GM21825 (cell line): Measurements from ENCODE around the gene CACNA1D.
"Not testable (repeated sequence)": the region's sequence is repeated elsewhere in the genome, so short reads cannot be mapped to it uniquely, and the experiment has no call there.

ENCODE experiments used
- ATAC-seq: cut with Tn5 transposase; IDR thresholded peaks from one replicate; pipeline ENCODE4 v1.9.1; 2021; ENCODE audit warnings: mild to moderate bottlenecking, moderate library complexity; ENCODE audit not compliant: unreplicated experiment

CACNA1D gene

DNA sequence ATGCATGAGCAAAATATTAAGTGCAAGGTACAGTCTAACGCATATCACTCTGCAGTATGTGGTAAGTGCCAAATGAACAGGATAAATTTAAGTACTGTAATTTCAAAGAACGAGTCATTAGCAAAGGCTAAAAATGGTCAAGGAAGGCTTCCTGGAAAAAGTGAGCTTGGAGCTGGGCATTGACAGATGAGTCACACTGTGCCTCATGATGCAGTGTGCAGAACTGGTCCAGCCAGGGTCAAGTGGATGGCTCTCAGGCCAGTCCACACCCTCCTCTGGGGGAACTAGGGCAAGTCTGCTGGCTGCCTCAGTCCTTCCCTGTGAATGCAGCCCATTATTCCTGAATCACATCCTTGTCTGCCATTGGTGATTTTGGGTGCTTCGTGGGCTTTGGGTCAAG is 76.3 kb downstream of the CACNA1D start:
- no peak for ATAC-seq

DNA sequence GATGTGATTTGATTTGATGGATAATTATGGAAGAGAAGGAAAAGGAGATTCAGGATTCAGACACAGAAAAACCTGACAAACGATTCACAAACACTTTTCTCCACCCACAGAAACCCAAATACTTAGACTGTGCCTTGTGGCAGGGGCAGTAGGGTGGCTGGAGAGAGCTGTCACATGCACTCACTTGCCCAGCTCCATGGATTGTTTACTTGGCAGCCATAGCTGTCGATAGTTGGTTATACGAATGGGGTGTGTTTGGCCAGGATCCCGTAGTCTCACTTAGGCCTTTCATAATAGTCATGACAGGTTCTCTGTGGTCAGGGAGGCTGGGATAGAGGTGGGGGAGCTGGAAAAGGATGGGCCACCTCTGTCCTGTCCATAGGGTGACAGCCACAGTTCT is 76.9 kb downstream of the CACNA1D start:
- ATAC-seq = no peak

DNA sequence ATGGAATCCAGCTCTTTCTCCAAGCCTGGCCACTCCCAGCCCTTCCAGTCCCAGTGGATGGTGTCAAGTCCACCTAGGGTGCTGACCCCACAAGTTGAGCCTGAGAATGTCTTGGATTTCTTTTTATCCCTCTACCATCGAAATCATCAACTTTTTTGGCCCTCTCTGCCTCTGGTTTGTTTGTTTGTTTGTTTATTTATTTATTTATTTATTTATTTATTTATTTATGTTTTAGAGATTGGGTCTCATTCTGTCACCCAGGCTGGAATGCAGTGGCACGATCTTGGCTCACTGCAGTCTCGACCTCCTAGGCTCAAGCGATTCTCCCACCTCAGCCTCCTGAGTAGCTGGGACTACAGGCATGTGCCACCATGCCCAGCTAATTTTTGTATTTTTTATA is 77.8 kb downstream of the CACNA1D start:
- not testable (repeated sequence) for ATAC-seq

DNA sequence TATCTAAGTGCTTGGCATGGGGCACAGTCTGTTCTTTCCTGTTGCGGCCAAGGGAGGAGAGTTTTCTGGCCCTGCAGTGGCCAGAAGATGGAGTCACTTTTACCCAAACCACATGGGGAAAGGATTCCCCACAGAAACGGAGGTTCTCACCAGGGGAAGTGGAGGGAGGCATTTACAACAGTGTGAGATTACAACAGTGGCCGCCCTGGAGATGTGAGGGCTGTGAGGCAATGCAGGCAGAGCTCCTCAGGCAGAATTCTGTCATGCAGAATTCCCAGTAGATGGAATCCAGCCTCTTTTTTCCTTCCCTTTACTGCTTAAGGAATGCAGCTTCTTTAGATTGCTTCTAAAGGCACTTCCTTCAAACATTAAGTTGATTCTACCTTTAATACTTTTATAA is 83.1 kb downstream of the CACNA1D start:
- ATAC-seq = no peak

DNA sequence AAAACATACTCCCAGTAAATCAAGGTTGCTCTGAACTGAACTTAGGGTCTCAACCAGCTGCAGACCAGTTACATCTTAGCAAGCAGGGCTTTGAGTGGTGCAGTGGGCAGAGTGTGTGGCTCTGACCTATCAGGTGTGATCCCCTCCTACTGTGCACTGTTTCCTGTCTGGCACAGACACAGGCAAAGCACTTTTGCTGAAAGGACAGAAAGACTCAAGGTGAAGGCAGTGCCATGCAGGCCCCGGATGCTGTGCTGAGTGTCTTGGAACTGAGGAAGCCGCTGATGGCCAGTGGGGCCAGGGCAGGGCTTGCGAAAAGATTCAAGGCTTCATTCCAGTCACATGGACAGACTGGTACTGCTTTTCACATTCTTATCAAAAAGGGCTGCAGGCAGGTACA is 85.2 kb downstream of the CACNA1D start:
- ATAC-seq = no peak

DNA sequence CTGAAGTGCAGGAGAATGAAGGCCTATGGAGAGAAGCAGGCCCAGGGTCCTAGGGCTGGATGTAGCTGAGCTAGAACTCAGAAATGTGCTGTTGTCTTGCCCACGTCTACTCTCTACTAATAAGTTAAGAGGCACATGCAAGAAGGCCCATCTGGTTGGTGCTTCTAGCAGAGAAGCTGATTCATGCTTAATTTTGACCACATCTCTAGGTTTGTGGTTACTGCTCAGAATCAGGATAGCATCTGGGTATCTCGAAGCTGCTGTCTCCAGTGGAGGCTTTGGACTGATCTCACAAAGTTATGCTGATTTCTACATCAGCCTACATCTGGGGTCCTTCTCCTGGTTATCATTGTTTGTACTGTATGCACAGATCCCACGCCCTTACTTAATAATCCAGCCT is 87.3 kb downstream of the CACNA1D start:
- ATAC-seq = no peak

DNA sequence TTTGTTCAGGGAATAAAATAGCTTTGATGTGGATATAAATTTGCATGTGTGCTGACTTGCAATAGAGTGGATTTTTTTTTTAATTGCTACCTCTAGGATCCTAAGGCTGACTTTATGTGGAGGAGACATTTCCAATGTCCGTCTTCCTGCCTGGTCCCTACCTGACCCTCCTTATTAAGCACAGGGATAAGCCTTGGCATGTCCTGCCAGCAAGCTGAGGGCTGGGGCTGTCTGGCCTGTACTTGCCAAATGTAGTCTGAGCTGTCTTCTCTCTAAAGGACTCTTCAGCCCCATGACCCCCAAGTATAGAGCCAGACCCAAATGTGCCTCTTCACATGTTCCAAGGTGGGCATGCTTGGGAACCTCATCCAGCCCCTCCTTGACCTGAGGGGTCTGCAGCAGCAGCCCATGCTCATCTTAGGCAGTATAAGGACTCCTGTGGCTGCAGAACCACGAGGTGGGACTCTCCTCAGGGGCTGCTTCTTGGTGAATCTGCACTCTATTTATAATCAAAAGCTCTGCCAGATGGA is 88.8 kb downstream of the CACNA1D start:
- no peak for ATAC-seq

DNA sequence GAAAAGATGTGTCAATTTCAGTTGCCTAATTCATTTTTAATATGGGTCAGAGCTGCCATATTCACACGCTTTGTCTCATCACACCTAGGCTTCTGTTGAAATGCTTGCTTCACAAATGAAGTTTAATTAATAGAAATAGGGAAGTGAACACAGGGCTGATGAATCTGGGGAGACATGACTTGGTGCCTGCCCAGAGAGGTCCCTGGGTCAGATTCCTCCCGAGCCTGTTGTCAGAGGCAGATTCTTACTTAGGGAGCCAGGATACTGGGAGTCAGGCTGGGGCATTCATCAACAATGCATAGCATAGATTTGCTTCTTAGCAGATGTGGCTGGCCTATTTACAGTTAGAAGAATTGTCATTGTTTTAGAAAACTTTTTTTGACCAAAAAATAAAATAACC is 90.6 kb downstream of the CACNA1D start:
- ATAC-seq = no peak

DNA sequence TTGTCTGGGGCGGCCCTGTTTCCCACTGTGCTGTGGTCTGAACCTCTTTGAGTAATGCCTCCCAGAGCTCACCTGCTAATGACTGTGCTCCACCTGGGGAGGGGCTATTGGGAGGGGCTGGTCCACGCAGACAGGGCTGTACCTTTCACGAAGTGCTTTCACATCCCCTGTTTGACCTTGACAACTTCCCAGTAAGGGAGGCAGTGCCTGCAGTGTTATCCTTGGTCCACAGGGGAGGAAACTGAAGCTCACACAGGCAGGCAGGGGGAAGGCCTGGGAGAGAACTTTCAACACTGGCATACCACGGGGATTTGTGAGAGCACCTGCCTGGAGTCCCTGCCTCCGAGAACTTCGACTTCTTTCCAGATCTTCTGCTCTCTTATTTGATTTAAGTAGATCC is 91.2 kb downstream of the CACNA1D start:
- ATAC-seq = no peak

DNA sequence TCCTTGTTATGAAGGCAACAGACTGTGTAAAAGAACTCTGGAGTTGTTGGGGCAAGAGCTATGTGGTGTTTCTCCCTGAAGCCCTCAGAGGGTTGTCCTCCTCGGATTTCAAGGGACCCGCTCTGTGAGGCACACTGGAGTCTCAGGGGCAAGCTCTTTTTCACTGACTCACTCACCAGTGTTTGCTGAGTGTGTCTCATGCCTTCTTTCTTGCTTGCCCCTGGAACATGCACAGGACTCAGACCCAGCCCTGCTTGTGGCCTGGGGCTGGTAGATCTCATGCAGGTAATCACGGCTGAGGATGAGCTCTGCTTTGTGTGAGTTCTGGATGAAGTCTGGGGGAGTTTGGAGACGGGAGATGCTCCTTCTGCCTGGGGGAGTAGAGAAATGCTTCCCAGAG is 93.7 kb downstream of the CACNA1D start:
- ATAC-seq = no peak

DNA sequence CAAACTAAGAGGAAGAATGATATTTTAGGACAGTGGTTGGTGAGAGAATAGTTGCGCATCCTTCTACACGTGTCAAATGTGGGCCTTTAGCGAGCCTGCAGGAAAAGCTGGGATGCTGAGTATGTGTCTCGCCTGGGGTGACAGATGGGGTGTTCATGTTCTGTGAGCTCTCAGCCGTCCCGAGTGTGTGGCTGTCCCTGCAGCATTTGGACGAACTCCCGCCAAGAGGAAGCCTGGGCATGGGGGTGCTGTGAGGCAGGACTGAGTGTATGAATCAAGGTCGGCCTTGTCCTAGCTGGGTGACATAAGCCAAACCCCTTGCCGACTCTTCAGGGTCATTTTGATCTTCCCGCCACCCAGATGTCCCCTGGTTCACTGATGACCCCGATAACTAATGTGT is 94.8 kb downstream of the CACNA1D start:
- no peak for ATAC-seq

DNA sequence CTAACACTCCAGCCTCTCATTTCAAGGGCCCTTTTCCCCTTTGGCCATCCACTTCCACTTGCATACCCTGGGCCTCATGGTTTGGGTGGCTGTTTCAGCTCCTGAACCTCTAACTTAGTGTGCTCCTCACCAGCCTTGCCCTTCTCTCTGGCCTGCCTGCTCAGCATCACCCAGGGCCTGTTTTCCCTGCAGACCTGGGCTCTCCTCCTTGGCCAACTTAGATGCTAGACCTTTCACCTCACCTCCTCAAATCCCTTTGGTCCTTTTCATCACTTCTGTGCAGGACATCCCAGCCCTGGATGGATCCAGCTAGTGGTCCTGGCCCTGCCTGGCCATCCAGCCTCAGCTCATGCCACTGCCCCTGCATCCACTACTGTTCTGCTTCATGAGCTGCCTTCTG is 95.4 kb downstream of the CACNA1D start:
- ATAC-seq = no peak

DNA sequence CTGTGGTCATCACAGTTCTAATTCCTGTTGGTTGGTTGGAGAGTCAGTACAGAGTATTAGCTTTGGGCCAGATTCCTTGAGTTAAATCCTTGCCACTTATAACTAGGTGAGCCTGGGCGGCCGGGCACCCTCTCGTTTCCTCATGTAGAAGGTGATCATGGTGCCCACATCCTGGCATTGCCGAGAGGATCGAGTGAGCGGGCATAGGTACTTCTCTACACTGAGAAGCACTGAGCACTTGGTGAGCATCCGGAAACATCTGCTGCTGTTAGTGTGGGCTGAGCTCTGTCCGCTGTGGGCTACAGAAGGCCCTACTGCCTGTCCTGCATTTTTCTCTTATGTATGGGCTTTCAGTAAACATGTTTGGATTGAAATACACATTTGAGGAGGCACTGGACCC is 96.2 kb downstream of the CACNA1D start:
- ATAC-seq = no peak

DNA sequence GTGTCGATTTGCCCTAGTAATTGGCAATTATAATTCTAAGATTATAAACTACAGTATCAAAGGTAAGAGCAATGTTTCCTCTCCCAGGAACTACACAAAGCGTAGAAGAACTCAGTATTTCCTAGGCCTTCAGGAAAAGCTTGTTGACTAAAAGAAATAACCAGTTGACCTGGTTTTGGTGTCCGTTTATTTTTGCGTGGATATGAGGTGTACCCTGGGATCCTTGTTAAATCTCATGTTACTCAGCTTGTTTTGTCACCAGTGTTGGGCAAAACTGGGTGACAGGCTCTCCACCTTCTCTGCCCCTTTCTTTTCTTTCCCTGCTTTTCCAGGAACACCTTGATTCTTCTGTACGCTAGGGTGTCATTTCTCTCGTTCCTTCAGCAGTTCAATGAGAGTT is 97.2 kb downstream of the CACNA1D start:
- no peak for ATAC-seq

DNA sequence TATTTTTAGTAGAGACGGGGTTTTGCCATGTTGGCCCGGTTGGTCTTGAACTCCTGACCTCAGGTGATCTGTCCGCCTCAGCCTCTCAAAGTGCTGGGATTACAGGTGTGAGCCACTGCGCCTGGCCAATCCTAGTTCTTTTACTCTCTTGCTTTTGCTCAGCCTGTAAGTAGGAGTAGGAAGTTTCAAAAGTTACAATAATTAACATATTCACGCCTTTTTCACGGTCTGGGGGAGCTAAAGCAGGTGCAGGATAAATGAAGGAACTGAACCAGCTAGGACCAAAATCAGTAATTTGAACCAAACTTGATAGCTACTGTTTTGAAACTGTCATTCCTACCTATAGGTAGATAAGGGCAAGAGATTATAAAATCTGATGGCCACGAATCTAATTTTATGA is 98.5 kb downstream of the CACNA1D start:
- ATAC-seq = no peak

DNA sequence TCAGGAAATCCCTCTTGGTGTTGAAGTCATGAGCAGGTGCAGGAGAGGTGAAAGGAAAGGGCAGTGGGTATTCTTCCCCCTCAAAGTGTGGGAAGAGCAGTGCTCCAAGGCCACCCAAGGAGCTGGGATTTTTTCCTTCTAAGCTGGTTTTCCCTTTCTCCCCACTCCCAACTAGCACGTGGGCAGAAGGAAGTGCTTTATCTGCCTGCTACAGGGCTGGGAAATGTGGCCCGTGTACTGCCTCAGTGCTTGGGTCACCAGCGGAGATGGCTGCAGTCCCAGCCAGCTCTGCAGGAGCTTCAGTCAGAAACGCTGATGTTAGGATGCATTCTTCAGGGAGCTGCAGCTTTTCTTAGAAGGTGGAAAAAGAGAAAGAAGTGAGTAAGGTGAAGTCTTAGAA is 99.2 kb downstream of the CACNA1D start:
- no peak for ATAC-seq

DNA sequence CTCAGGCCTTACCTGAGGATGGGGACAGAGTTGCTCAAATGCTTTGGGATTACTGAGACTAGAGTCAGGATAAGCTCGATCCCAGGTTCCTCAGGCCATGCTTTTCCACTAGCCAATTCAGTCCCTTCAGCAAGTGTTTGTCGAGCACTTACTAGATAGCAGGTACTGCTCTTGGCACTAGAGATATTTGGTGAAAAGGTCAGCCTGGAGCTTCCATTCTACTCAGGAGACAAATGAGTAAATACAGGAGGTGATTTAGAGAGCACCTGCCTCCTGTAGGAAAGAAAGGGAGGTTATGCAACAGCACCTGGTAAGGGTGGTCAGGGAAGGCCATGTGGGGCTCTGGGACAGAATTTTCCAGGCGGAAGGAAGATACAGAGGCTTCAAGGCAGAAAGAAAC is 99.9 kb downstream of the CACNA1D start:
- ATAC-seq = no peak

DNA sequence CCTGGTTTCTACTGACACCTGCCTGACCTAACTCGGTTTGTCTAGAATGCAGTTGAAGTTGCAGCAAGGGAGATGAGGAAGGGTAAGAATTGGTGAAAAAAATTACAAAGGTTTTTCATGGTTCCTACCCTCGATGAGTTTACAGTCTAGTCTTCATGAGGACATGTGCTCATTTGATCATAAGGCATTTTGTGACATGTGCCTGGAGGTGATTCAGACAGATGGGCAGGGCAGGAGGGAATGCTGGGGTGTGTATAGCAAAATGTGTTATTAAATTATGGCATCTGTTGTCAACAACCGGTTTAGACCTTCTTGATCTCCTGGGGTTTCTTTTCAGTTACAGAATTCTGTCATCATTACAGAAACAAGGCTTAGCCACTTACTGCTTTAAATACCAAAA is 101.2 kb downstream of the CACNA1D start:
- no peak for ATAC-seq

DNA sequence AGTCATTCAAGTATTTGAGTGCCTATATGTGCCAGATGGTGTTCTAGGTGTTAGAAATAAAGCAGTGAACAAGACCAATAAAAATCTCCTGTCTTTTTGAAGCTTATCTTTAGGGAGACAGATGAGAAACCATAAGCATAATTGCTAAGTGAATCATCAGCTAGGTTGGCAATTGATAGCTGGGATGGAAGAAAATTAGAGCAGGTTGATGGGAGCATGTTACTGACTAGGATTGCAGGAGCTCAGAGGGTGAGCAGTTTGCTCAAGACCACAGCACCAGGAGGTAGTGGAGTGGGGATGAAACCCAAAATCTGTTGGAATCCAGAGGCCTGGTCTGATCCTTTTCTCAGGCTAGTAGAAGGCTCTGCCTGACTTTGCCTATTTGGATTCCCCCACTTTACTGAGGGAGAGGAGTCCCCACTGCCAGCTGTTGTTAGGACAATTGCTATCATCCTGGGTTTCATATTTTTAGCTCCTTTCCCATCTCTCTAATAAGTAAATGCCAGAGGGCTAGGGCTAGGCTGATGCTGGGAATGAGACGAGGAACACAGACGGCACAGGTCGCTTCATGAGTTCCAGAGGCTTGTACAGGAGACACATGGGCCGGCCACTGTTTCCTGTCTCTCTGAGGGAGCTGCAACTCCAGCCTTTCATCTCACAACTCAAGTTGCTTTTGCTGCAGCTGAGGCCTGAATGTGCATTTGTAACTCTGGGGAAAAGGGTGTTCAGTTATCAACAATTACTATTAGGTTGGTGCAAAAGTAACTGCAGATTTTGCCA is 102.9 kb downstream of the CACNA1D start:
- no peak for ATAC-seq

DNA sequence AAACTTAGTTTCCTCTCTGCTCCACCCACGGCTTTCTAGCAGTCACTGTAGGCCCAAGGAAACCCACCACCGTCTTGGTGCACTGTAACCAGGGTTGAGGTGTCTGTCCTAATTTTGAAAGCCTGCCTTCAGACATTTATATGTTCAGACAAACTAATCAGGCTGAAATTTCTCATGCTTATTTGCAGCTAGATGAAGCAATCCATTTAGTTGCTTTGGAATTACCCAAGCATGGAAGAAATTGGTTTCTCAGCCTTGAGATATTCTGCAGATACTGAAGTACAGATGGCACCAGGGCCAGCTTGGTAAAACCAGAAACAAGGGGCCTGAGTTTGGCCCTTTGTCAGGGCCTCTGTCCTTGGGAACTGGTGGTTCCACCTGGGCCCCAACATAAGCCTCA is 105.4 kb downstream of the CACNA1D start:
- no peak for ATAC-seq

DNA sequence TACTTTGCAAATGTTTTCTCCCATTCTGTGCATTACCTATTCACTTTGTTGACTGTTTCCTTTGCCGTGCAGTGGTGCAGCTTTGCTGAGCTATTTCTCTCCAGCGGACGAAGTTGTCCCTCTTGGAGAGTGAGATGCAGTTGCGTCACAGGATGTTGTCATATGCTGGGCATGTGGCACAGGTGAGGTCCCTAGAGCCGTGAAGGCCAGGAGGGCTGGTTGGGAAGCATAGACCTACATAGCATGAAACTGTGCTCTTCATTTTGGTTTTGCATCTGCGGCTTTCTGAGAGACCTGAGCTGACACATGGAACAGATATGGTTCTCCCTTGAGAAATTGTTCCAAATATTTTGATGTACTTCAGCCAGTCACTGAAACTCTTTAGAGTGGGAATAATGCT is 108.5 kb downstream of the CACNA1D start:
- no peak for ATAC-seq

DNA sequence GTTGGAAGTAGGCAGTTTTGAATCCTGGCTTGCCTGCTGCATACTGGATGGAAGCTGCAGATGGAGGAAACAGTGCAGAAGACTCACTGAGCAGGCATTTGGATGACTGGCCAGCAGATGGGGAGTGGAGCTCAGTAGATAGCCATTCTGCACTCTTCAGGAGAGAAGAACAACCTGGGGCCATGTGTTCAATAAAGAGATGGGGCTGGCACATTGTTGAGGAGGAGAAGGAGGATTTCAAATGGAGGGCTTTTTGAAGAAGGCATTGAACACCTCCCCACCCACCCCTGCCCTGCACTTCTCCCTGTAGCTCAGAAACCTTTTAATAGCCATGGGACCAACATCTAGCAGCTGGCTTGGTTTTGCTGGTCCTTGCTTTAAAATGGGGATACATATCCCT is 109.8 kb downstream of the CACNA1D start:
- no peak for ATAC-seq

DNA sequence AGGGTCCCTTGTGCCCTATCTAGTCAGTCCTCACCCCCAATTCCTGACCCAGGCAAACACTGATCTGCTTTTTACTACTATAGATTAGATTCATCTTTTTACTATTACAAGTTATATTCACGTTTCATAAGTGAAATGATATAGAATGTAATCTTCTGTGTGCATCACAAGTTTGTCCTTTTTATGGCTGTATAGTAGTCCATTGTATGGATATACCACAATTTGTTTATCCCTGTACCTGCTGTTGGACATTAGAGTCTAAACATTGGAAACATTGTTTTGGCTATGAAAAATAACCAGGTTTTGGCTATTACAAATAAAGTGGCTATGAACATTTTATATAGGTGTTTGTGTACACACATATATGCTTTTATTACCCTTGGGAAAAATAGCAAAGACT is 112.4 kb downstream of the CACNA1D start:
- no peak for ATAC-seq
